HG02623 (cell line): ENCODE results near the gene FOXS1.

ENCODE experiments used
- ATAC-seq: cut with Tn5 transposase; IDR thresholded peaks from one replicate; pipeline ENCODE4 v1.9.1; 2021; ENCODE audit warnings: moderate library complexity; ENCODE audit not compliant: unreplicated experiment

FOXS1 gene

GRCh38 chr20:31845300-31845863 is at the start of gene FOXS1:
TSS of gene FOXS1 (minus strand) at chr20:31845604. CDS start at chr20:31845542, 62 bp downstream.
- ATAC-seq = no peak

DNA sequence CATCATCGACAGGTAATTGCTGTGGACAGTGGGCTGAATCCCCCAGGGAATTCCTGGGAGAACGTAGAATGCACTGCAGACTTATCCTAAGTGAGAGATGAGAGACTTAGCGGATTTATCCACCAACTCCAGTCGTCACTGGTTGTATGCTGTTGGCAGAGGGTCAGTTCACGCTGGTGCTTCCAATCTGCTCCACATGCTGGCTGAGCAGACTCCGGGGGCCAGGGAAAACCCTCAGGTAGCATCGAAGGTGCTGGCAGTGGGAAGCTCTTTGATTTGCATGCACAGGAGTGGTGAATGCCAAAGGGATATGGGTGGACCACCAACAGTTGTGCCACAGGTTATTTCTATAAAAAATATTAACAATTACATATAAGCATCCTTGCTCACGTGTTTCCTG is 45.2 kb upstream of the FOXS1 start:
- no peak for ATAC-seq

- no peak for ATAC-seq
Measured at GRCh38 chr20:31883829-31884228, 38.4 kb upstream of the FOXS1 start.

DNA sequence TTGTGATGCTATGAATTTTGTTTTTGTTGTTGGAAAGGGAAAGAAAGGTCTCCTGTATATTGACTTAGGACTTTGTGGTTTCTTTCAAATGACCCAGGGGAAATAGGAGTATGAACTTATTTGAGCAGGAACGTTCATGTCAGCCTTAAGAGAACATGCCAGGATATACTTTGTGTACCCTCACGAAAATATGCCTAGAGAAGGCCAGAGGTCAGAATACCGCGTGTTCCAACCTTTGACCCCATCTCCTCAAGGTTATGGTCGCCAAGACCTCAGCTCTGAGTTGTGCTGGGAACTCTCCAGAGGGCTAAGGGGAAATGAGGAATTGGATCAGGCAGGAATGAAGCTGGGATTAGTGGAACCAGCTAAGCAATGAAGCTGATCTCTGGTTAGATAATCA is 36.5 kb upstream of the FOXS1 start:
- ATAC-seq = no peak

GRCh38 chr20:31879143-31879987 is 34.0 kb upstream of the FOXS1 start:
- peak; percentile 88 for ATAC-seq

DNA sequence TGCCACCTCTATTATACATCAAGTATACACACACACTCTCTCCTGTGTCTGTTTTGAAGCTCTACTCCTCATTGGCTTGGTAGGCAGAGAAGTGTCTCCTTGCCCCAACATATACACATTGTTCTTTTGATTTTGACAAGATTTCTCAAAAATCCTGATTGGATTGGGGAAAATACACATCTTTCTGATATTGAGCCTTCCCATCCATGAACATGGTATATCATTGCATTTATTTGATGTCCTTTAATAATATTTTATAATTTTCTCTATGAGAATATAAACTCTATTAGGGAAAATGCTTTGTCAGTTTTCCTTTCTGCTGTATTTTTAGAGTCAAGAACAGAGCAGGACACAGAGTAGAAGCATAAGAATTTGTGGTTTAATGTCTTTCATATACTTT is 32.3 kb upstream of the FOXS1 start:
- ATAC-seq = no peak

- ATAC-seq = no peak
Measured at GRCh38 chr20:31875671-31876070, 30.3 kb upstream of the FOXS1 start.

DNA sequence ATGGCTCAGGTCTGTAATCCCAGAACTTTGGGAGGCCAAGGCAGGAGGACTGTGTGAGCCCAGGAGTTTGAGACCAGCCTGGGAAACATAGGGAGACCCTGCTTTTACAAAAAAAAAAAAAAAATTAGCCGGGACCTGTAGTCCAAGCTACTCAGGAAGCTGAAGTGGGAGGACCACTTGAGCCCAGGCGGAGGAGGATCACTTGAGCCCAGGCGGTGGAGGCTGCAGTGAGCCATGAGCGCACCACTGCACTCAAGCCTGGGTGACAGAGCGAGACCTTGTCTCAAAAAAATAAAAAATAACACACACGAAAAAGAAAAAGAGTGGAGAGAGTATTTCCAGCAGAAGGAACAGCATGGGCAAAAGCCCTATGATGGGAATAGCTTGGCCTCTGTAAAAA is 27.0 kb upstream of the FOXS1 start:
- no peak for ATAC-seq

DNA sequence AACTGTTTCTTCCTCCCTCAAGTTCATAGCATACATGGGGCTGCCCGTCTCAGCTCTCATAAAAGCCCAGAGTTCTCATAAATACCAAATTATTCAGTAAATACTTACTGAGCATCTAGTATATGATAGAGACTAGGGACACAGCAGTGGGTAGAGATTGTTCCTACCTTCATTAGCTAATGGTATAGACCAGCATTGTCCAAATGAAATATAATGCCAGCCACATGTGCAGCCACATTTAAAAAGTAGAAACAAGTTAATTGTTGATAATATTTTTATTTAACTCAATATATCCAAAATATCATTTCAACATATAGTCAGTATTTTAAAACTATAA is 26.2 kb upstream of the FOXS1 start:
- ATAC-seq = no peak

GRCh38 chr20:31870726-31871617 is 25.6 kb upstream of the FOXS1 start:
- ATAC-seq = no peak

DNA sequence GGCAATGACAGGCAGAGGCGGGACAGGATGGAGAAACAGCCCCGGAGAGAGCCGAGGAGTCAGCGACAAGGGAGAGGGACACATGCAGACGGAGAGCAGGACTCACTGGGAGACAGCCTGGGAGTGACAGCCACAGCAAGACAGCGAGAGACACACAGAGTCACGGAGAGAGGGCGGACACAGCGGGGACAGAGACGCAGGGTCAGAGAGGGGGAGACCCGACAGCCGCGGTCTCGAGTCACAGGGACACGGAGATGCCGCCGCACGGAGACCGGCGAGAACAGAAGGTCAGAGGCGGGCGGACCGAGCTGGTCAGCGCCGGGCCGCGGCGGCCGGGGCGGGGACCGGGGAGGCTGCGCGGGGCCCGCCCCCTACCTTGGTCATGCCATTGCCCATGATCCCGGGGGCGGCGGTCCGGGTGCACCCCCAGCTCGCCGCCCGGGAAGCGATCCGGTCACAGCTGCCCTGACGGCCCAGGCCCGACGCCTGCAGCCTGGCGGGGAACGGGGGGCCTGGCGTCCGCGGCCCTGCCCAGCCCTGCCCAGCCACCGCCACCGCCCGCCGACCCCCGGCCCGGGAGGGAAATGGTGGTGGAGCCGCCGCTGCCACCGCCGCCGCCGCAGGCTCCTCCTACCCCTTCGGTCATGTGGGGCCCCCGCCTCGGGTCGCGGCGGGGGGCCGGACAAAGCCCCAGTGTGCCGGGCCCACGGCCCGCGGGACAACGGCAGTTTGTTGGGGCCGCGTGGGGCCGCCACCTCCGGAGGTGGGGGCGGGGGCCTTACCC is 24.7 kb upstream of the FOXS1 start, which contains the start of the genes DUSP15 and TTLL9:
Gene DUSP15, minus strand, starts transcription at position 586 of the 784 bp plus-strand sequence. Its CDS starts 190 bp downstream, at position 396.
Gene TTLL9, plus strand, starts transcription at position 693 of the 784 bp plus-strand sequence. CDS start 493 bp downstream, outside the sequence.
- no peak for ATAC-seq

DNA sequence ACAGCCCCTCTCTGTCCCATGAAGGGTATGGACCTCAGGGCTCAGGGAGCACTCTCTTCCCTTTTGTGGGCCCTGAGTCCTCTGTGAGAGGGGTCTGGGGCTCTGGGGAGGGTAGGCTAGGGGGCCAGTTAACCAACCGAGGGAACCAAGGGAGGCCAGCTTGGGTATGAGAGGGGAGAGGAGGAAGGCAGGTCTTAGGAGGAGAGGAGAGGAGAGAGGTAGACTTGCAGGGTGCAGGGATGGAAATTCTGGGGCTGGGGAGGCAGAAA is 24.2 kb upstream of the FOXS1 start:
- no peak for ATAC-seq

GRCh38 chr20:31868853-31869672 is 23.7 kb upstream of the FOXS1 start:
- no peak for ATAC-seq

DNA sequence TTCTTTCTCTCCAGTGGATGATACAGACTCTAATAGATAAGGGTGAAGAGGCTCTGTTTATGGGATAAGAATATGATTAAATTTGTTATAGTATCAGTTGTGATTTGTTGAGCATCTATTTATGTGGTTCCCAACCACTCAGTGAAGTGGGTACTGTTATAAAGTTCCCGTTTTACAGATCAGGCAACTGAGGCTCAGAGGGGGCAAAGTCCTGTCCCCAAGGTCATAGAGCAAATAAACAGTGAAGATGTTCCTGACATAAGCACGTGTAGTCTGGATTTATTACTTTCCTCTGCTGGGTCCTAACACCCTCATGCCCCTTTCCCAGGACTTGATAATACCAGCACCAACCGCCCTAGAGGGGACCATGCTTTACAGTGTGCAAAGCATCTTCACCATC is 20.8 kb upstream of the FOXS1 start:
- ATAC-seq = no peak

DNA sequence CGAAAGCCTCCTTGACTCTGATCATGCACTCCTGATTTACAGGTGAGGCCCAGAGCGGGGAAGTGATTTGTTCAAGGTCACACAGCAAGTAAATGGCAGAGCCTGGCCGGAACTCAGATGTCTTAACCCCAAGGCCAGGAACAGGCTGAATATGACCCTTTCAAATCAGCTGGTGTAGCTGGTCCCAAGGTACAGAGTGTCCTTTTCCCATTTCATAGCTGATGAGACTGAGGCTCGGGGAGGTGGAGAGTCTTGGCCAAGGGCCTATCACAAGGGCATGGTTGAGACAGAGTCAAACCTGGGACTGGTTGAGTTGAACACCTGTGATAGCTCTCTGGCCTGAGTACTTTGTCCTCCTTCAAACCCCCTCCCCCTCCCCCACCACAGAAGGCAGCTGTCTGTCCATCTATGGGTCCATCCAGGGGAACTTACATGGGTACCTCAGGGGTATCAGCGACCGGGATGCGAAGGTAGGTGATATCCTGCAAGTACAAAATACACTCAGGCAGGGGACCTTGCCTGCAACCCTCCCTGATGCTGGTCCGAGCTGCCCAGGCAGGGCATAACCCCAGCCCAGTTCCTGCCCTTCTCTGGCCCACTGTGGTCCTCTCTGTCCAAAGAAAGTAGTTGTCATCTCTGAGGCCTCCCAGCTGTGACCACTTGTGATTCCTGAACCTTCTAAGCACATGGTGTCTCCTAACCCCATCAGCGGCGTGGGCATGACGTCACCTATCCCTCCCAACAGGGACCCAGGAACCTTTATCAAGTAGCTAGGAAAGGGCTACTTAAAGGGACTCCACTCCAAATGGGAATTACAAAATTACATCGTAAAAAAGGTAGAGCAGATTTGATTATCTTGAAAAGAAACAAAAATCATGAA is 19.4 kb upstream of the FOXS1 start:
- no peak for ATAC-seq

DNA sequence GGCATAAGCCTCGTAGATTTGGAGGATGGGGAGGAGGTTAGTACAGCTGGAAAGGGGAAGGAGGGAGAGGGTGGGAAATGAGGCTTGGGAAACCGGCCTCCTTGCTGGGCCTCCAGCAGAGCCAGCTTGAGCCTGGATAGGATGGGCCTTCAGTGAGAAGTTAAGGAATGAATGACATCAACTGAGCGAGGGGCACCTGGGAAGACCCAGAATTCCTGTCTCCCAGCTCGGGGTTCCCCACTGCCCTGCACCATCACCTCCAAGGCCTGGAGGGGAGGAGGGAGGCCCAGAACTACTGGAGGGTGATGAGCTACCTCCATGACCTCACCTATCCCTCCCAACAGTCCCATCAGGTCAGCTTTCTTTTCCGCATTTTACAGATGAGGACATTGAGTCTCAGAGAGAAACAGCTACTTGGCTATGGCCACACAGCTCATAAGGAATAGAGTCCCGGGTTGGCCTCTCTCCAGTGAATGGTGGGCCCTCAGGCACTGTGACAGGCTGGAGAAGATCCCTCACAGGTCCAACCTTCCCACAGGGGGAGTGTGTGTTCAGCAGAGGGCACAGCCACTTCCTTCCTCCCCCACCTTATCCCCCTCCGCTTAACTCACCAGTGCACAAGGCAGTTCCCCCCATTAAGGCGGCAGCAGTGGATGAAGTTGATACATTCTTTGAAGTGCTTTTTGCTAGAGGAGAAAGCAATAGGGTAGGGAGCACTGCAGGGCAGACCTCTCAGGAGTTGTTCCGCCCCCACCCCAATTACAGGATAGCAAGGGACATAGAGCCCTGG is 18.1 kb upstream of the FOXS1 start:
- ATAC-seq = no peak

GRCh38 chr20:31862506-31862905 is 17.1 kb upstream of the FOXS1 start:
- ATAC-seq = no peak

- no peak for ATAC-seq
Measured at GRCh38 chr20:31862157-31862470, 16.7 kb upstream of the FOXS1 start.
